NB4 (cell line): ENCODE measurements around the gene KIAA0319L.

Experiments
- MYC ChIP-seq: IDR thresholded peaks from 2 replicates; pipeline ENCODE4 v1.6.1; 2011; ENCODE audit warnings: low read depth, low read length
- POLR2A ChIP-seq: IDR thresholded peaks from 2 replicates; pipeline ENCODE4 v1.6.1; 2011; ENCODE audit warnings: mild to moderate bottlenecking; ENCODE audit not compliant: insufficient read length; ENCODE audit errors: extremely low read depth
- TF ChIP-seq, protein P1 (sequence below): IDR thresholded peaks from one replicate; pipeline ENCODE4 v1.5.1; 2012; ENCODE audit warnings: low read depth, low read length
- TF ChIP-seq, protein P2 (sequence below): IDR thresholded peaks from 2 replicates; pipeline ENCODE4 v1.6.1; 2011; ENCODE audit warnings: low read depth, low read length

DNA sequence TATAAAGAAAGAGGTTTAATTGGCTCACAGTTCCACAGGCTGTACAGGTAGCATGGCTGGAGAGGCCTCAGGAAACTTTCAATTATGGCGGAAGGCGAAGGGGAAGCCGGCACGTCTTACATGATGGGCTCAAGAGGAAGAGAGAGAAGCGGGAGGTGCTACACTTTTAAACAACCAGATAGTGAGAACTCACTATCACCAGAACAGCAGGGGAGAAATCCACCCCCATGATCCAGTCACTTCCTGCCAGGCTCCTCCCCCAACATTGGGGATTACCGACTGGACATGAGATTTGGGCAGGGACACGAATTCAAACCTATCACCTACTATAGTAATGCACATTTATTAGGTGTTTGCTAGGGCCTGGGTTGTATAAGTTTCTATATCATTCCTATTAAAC is 170.9 kb downstream of the KIAA0319L start:
- TF ChIP-seq, protein P1, sequence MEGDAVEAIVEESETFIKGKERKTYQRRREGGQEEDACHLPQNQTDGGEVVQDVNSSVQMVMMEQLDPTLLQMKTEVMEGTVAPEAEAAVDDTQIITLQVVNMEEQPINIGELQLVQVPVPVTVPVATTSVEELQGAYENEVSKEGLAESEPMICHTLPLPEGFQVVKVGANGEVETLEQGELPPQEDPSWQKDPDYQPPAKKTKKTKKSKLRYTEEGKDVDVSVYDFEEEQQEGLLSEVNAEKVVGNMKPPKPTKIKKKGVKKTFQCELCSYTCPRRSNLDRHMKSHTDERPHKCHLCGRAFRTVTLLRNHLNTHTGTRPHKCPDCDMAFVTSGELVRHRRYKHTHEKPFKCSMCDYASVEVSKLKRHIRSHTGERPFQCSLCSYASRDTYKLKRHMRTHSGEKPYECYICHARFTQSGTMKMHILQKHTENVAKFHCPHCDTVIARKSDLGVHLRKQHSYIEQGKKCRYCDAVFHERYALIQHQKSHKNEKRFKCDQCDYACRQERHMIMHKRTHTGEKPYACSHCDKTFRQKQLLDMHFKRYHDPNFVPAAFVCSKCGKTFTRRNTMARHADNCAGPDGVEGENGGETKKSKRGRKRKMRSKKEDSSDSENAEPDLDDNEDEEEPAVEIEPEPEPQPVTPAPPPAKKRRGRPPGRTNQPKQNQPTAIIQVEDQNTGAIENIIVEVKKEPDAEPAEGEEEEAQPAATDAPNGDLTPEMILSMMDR: no peak
- TF ChIP-seq, protein P2, sequence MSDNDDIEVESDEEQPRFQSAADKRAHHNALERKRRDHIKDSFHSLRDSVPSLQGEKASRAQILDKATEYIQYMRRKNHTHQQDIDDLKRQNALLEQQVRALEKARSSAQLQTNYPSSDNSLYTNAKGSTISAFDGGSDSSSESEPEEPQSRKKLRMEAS: no peak
- TF ChIP-seq POLR2A: no peak
- TF ChIP-seq MYC: no peak
